ENCODE results near the gene UTRN.
A peak's percentile ranks its signal among the peaks of the same experiment; 100 is the strongest.

UTRN gene

GRCh38 chr6:144284783-144285547, at the start of gene UTRN:
Gene UTRN, plus strand, starts transcription at chr6:144285335. Its CDS starts 6,494 bp downstream, at chr6:144291829.
- H3K27ac Mint-ChIP-seq, result peak within 1 kb of the TSS; percentile 85
- peak within 1 kb of the TSS; percentile 95 for H3K4me3 Mint-ChIP-seq
- H3K27me3 Mint-ChIP-seq, result peaks cover 50% of the 10 kb centered on the region
- H3K9me3 Mint-ChIP-seq, result no peaks in the 10 kb centered on the region
- peaks cover 32% of the 10 kb centered on the region for H3K4me1 Mint-ChIP-seq
- no peaks in the 10 kb centered on the region for H3K36me3 Mint-ChIP-seq
- peak; percentile 76 for ATAC-seq

GRCh38 chr6:144244688-144245087, 40.4 kb upstream of the UTRN start:
- no peak overlapping the region for H3K27ac Mint-ChIP-seq
- no peak for ATAC-seq
- peaks cover 22% of the 10 kb centered on the region for H3K4me1 Mint-ChIP-seq
- peaks cover 7% of the 10 kb centered on the region for H3K36me3 Mint-ChIP-seq
- H3K9me3 Mint-ChIP-seq, result peaks cover 9% of the 10 kb centered on the region
- peaks cover 25% of the 10 kb centered on the region for H3K27me3 Mint-ChIP-seq
- H3K4me3 Mint-ChIP-seq, result no peak overlapping the region

- Mint-ChIP-seq H3K36me3 (peaks cover 7% of the 10 kb centered on the region), H3K4me1 (peaks cover 22% of the 10 kb centered on the region), H3K27ac (no peak overlapping the region), H3K9me3 (peaks cover 9% of the 10 kb centered on the region), H3K27me3 (peaks cover 29% of the 10 kb centered on the region), H3K4me3 (no peak overlapping the region)
- ATAC-seq, result no peak
Measured at GRCh38 chr6:144246988-144247387, 38.1 kb upstream of the UTRN start.

GRCh38 chr6:144248003-144248402, 37.1 kb upstream of the UTRN start:
- H3K36me3 Mint-ChIP-seq, result peaks cover 7% of the 10 kb centered on the region
- ATAC-seq, result no peak

GRCh38 chr6:144248476-144249301, 36.4 kb upstream of the UTRN start:
- ATAC-seq, result peak; percentile 67
- H3K27me3 Mint-ChIP-seq, result peaks cover 29% of the 10 kb centered on the region
- H3K36me3 Mint-ChIP-seq, result peaks cover 7% of the 10 kb centered on the region
- no peak overlapping the region for H3K4me3 Mint-ChIP-seq
- H3K9me3 Mint-ChIP-seq, result peaks cover 9% of the 10 kb centered on the region
- H3K27ac Mint-ChIP-seq, result peak overlapping the region; percentile 39
- peaks cover 22% of the 10 kb centered on the region for H3K4me1 Mint-ChIP-seq

More at GRCh38 chr6:144248003-144248402, 37.1 kb upstream of the UTRN start:
- Mint-ChIP-seq H3K9me3 (peaks cover 9% of the 10 kb centered on the region), H3K4me1 (peaks cover 22% of the 10 kb centered on the region), H3K4me3 (no peak overlapping the region), H3K27me3 (peaks cover 29% of the 10 kb centered on the region), H3K27ac (peak overlapping the region; percentile 39)

GRCh38 chr6:144250276-144250675, 34.9 kb upstream of the UTRN start:
- no peak for ATAC-seq
- Mint-ChIP-seq H3K27me3 (peaks cover 29% of the 10 kb centered on the region), H3K9me3 (peaks cover 9% of the 10 kb centered on the region), H3K4me3 (no peak overlapping the region), H3K27ac (no peak overlapping the region), H3K36me3 (peaks cover 7% of the 10 kb centered on the region), H3K4me1 (peaks cover 22% of the 10 kb centered on the region)

GRCh38 chr6:144252259-144252658, 32.9 kb upstream of the UTRN start:
- Mint-ChIP-seq H3K27me3 (peaks cover 21% of the 10 kb centered on the region), H3K27ac (no peak overlapping the region), H3K4me3 (no peak overlapping the region), H3K9me3 (no peaks in the 10 kb centered on the region), H3K36me3 (no peaks in the 10 kb centered on the region), H3K4me1 (peaks cover 15% of the 10 kb centered on the region)
- no peak for ATAC-seq

GRCh38 chr6:144259986-144260385, 25.1 kb upstream of the UTRN start:
- H3K27me3 Mint-ChIP-seq, result no peaks in the 10 kb centered on the region
- no peak overlapping the region for H3K4me3 Mint-ChIP-seq
- no peaks in the 10 kb centered on the region for H3K36me3 Mint-ChIP-seq
- peaks cover 7% of the 10 kb centered on the region for H3K4me1 Mint-ChIP-seq
- no peaks in the 10 kb centered on the region for H3K9me3 Mint-ChIP-seq
- no peak for ATAC-seq
- H3K27ac Mint-ChIP-seq, result no peak overlapping the region

- no peak for ATAC-seq
- Mint-ChIP-seq H3K36me3 (no peaks in the 10 kb centered on the region), H3K9me3 (no peaks in the 10 kb centered on the region), H3K4me3 (no peak overlapping the region), H3K27ac (no peak overlapping the region), H3K27me3 (no peaks in the 10 kb centered on the region), H3K4me1 (peaks cover 17% of the 10 kb centered on the region)
Measured at GRCh38 chr6:144262470-144263369, 22.4 kb upstream of the UTRN start.

- Mint-ChIP-seq H3K27ac (no peak overlapping the region), H3K4me1 (peaks cover 17% of the 10 kb centered on the region), H3K36me3 (no peaks in the 10 kb centered on the region), H3K4me3 (no peak overlapping the region), H3K27me3 (no peaks in the 10 kb centered on the region), H3K9me3 (no peaks in the 10 kb centered on the region)
- no peak for ATAC-seq
Measured at GRCh38 chr6:144263786-144264185, 21.3 kb upstream of the UTRN start.

- Mint-ChIP-seq H3K27ac (no peak overlapping the region), H3K4me1 (peaks cover 17% of the 10 kb centered on the region), H3K36me3 (no peaks in the 10 kb centered on the region), H3K27me3 (no peaks in the 10 kb centered on the region), H3K9me3 (no peaks in the 10 kb centered on the region), H3K4me3 (no peak overlapping the region)
- ATAC-seq, result no peak
Measured at GRCh38 chr6:144264270-144265060, 20.7 kb upstream of the UTRN start.

GRCh38 chr6:144265061-144265357, 20.1 kb upstream of the UTRN start:
- Mint-ChIP-seq H3K4me1 (peaks cover 17% of the 10 kb centered on the region), H3K36me3 (no peaks in the 10 kb centered on the region), H3K4me3 (no peak overlapping the region), H3K9me3 (no peaks in the 10 kb centered on the region), H3K27me3 (no peaks in the 10 kb centered on the region), H3K27ac (peak overlapping the region; percentile 22)
- no peak for ATAC-seq

- Mint-ChIP-seq H3K4me1 (peaks cover 17% of the 10 kb centered on the region), H3K4me3 (no peak overlapping the region), H3K9me3 (no peaks in the 10 kb centered on the region), H3K36me3 (no peaks in the 10 kb centered on the region), H3K27me3 (no peaks in the 10 kb centered on the region), H3K27ac (peak overlapping the region; percentile 22)
- ATAC-seq, result peak; percentile 84
Measured at GRCh38 chr6:144265390-144265789, 19.7 kb upstream of the UTRN start.

- Mint-ChIP-seq H3K4me3 (no peak overlapping the region), H3K9me3 (no peaks in the 10 kb centered on the region), H3K4me1 (peaks cover 17% of the 10 kb centered on the region), H3K27ac (no peak overlapping the region), H3K27me3 (no peaks in the 10 kb centered on the region), H3K36me3 (no peaks in the 10 kb centered on the region)
- ATAC-seq, result no peak
Measured at GRCh38 chr6:144266091-144266649, 19.0 kb upstream of the UTRN start.
